ENCODE measurements around the gene GABRB1. TPM values are rescaled to one million over a fixed set of nuclear protein-coding genes. Genes with fewer than 3 reads are reported as not detected.

Gene GABRB1
- total and polyA plus RNA-seq, 2 experiments from 2014 or later = 0.42 to 1.1 TPM

DNA sequence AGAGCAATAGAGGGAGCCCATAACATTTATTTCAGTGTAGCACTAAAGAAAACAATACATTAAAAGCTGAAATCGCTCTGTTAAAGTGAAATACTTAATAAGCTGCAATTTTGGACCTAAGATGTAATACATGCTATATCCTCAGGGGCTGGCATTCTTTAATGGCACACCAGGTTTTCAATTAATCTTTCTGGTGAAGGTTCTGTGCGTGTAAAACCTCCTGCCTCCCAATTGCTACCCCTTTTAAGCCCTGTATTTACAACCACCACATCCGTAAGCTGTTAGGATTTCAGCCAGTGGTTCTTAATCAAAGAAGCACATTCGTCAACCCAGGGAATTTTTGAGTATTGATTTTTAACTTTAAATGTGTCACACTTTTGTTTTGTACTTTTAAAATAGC, 439.7 kb downstream of the GABRB1 start:
- H3K9me3 ChIP-seq (ENCODE audit: low read depth) = no peaks in the 10 kb centered on the region
- H3K27me3 ChIP-seq = no peaks in the 10 kb centered on the region
- no peak overlapping the region for H3K4me3 ChIP-seq
- no peak overlapping the region for H3K27ac ChIP-seq
- TF ChIP-seq, protein P1, sequence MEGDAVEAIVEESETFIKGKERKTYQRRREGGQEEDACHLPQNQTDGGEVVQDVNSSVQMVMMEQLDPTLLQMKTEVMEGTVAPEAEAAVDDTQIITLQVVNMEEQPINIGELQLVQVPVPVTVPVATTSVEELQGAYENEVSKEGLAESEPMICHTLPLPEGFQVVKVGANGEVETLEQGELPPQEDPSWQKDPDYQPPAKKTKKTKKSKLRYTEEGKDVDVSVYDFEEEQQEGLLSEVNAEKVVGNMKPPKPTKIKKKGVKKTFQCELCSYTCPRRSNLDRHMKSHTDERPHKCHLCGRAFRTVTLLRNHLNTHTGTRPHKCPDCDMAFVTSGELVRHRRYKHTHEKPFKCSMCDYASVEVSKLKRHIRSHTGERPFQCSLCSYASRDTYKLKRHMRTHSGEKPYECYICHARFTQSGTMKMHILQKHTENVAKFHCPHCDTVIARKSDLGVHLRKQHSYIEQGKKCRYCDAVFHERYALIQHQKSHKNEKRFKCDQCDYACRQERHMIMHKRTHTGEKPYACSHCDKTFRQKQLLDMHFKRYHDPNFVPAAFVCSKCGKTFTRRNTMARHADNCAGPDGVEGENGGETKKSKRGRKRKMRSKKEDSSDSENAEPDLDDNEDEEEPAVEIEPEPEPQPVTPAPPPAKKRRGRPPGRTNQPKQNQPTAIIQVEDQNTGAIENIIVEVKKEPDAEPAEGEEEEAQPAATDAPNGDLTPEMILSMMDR (IDR thresholded peaks at IDR 0.05; ENCODE audit: low read depth, low read length) = no peak
- no peaks in the 10 kb centered on the region for H3K4me1 ChIP-seq (ENCODE audit: low read depth)
- no peaks in the 10 kb centered on the region for H3K36me3 ChIP-seq
- no peak for DNase-seq (ENCODE audit: low read depth in 1 of 2, low spot score in 1 of 2)

DNA sequence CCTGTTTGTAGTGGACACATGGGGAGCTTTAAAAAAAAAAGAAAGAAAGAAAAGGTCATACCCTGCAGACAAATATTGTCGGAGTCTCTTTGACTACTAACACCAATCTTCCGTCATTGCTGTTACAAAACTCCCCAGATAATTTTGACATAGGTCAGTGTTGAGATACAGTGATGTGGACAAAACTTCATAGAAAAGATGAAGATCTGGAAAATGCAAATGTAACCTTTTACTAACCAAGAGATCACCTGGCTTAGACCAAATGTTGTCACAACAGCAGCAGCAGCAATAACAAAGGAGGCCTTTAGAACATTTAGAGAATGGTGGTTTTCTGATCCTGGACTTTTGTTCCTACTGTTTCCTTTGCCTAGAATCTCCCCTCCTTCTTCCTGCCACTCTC, 440.2 kb downstream of the GABRB1 start:
- H3K9me3 ChIP-seq (ENCODE audit: low read depth) = no peaks in the 10 kb centered on the region
- DNase-seq (ENCODE audit: low read depth in 1 of 2, low spot score in 1 of 2) = no peak
- H3K36me3 ChIP-seq = no peaks in the 10 kb centered on the region

DNA sequence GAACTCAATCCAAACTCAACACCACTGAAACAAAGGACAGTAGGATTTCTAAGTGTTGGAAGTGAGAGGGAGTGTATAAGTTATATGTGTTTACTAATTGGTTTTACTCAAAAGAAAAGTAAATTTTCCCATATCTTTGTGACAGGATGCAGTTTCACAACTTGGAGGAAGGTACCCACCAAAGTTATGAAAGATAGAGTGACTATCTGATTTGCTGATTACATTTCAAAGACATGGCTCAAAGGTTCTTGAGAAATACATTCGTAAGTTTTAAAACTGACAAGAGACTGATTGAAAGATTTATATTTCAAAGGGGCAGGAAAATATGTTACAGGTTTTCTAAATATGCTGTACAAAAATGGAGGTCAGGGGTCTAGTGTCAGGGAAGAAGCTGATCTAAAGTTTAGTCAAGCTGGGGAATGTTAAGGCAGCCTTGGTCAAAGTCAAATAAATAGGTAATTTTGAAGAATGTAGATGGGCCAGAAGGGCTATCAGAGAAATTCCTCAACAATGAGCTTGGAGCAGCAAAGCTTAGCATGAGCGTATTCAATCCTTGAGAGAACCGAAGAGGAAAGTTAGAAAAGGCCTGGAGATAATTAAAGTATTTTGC, 441.9 kb downstream of the GABRB1 start:
- TF ChIP-seq, protein P1 (IDR thresholded peaks at IDR 0.05; ENCODE audit: low read depth, low read length) = no peak
- no peak for DNase-seq (ENCODE audit: low read depth in 1 of 2, low spot score in 1 of 2)
- no peaks in the 10 kb centered on the region for H3K27me3 ChIP-seq
- H3K36me3 ChIP-seq = no peaks in the 10 kb centered on the region
- no peak overlapping the region for H3K4me3 ChIP-seq
- H3K27ac ChIP-seq = no peak overlapping the region
- no peaks in the 10 kb centered on the region for H3K9me3 ChIP-seq (ENCODE audit: low read depth)
- H3K4me1 ChIP-seq (ENCODE audit: low read depth) = no peaks in the 10 kb centered on the region

More for the DNA sequence above, 440.2 kb downstream of the GABRB1 start:
- TF ChIP-seq, protein P1 (IDR thresholded peaks at IDR 0.05; ENCODE audit: low read depth, low read length) = no peak
- no peak overlapping the region for H3K27ac ChIP-seq
- H3K4me3 ChIP-seq = no peak overlapping the region
- H3K27me3 ChIP-seq = no peaks in the 10 kb centered on the region
- H3K4me1 ChIP-seq (ENCODE audit: low read depth) = no peaks in the 10 kb centered on the region

DNA sequence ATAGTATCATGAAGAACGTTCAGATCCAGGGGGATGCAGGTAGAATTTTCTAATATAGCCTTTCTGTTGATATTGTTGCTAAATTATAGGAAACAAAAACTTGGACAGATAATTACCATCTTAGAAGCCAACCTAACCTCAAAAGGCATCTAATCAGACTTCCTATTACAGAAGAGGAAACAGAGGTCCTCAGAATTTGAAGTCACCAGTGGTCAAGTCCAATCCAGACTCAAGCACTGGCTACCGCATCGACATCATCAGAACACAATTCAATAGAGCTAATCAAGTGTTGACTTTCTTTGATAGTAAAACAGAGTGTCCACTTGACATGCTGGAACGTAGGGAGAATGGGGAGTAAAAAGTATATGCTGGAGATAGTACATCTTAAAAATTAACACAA, 443.4 kb downstream of the GABRB1 start:
- H3K9me3 ChIP-seq (ENCODE audit: low read depth) = no peaks in the 10 kb centered on the region
- H3K27me3 ChIP-seq = no peaks in the 10 kb centered on the region
- H3K27ac ChIP-seq = no peak overlapping the region
- H3K4me3 ChIP-seq = no peak overlapping the region
- no peak for DNase-seq (ENCODE audit: low read depth in 1 of 2, low spot score in 1 of 2)
- H3K36me3 ChIP-seq = no peaks in the 10 kb centered on the region
- TF ChIP-seq, protein P1 (IDR thresholded peaks at IDR 0.05; ENCODE audit: low read depth, low read length) = no peak
- H3K4me1 ChIP-seq (ENCODE audit: low read depth) = no peaks in the 10 kb centered on the region

DNA sequence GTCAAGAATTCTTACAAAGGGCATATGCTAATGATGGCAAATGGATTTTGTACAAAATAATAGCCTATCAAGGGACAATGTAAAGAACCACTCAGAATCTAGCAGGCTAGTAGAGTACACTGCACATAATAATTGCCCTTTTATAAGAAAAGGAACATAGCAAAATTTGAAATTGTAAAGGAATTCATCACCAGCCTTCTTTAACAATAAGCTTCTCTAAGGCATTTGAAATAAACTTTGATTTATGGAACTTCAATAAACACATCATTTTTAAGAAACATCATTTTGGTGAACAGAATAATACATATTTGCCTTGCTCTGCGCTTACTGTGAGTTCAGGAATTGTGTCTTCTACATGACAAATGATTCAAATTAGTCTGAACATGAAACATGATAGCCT, 444.0 kb downstream of the GABRB1 start:
- Histone ChIP-seq H3K27ac (no peak overlapping the region), H3K27me3 (no peaks in the 10 kb centered on the region), H3K4me1 (ENCODE audit: low read depth) (no peaks in the 10 kb centered on the region), H3K4me3 (no peak overlapping the region), H3K9me3 (ENCODE audit: low read depth) (no peaks in the 10 kb centered on the region), H3K36me3 (no peaks in the 10 kb centered on the region)
- no peak for DNase-seq (ENCODE audit: low read depth in 1 of 2, low spot score in 1 of 2)
- TF ChIP-seq, protein P1 (IDR thresholded peaks at IDR 0.05; ENCODE audit: low read depth, low read length) = no peak

Other genes starting within 250 kb of the GABRB1 start
- gene COX7B2, start 122.3 kb upstream of the GABRB1 start, total RNA-seq = not detected in 2 replicates
- gene COX7B2, start 122.3 kb upstream of the GABRB1 start, polyA plus RNA-seq = not detected in 2 replicates
- gene GABRA4, start 38.0 kb upstream of the GABRB1 start, total RNA-seq = 0.03 and 0.28 TPM in 2 replicates
- gene GABRA4, start 38.0 kb upstream of the GABRB1 start, polyA plus RNA-seq = 0.42 and 0.45 TPM in 2 replicates

Data from cardiac muscle cell (in vitro differentiated cells and primary cell).